ENCODE measurements around the gene CR1. TPM values are rescaled to one million over a fixed set of nuclear protein-coding genes. Genes with fewer than 3 reads are reported as not detected.
A peak's percentile ranks its signal among the peaks of the same experiment; 100 is the strongest.
"Not testable (repeated sequence)": the region's sequence is repeated elsewhere in the genome, so short reads cannot be mapped to it uniquely, and the experiment has no call there.

CR1 gene
- total RNA-seq, 1 experiment from 2014 or later = 0.13 TPM

DNA sequence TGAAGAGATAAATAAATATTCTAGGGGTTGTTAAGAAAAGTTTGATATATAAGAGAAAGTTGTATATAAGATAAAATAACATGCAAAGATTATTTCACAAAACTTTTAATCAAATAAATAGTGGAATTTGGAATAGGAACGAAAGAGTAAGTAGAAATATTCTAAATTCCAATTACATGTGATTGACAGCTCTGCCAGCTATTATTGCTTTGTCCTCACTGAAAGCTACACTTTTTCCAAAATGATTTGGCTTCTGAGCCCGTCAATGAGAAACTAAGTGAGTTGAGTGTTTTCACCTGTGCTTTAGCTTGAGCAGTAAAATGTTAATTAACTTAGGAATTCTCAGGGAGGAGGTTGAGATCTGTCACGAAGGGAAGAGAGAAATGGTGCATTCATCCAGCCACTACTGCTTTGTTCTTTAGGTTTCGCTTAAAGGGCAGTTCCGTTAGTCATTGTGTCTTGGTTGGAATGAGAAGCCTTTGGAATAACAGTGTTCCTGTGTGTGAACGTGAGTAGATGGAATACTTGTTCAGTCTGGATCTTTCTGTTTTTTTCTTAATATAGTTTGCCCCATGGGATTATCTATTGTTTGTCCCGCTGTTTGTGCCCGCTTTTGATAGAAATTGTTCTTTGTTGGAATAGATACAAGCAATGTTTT, 85.7 kb downstream of the CR1 start (continued):
- TF ChIP-seq NFE2L1 (CRISPR knock-in tag; IDR thresholded peaks at IDR 0.05) (no peak), IRF2 (CRISPR knock-in tag; IDR thresholded peaks at IDR 0.05; ENCODE audit: borderline replicate concordance, low read depth) (no peak), ZNF423 (CRISPR knock-in tag; IDR thresholded peaks at IDR 0.05) (no peak), RELA (CRISPR knock-in tag; IDR thresholded peaks at IDR 0.05; ENCODE audit: borderline replicate concordance) (no peak), MYBL2 (CRISPR knock-in tag; IDR thresholded peaks at IDR 0.05) (no peak)
- TF ChIP-seq, protein P1, sequence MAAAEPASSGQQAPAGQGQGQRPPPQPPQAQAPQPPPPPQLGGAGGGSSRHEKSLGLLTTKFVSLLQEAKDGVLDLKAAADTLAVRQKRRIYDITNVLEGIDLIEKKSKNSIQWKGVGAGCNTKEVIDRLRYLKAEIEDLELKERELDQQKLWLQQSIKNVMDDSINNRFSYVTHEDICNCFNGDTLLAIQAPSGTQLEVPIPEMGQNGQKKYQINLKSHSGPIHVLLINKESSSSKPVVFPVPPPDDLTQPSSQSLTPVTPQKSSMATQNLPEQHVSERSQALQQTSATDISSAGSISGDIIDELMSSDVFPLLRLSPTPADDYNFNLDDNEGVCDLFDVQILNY (CRISPR knock-in tag; IDR thresholded peaks at IDR 0.05) = no peak
- TF ChIP-seq, protein P2, sequence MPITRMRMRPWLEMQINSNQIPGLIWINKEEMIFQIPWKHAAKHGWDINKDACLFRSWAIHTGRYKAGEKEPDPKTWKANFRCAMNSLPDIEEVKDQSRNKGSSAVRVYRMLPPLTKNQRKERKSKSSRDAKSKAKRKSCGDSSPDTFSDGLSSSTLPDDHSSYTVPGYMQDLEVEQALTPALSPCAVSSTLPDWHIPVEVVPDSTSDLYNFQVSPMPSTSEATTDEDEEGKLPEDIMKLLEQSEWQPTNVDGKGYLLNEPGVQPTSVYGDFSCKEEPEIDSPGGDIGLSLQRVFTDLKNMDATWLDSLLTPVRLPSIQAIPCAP (CRISPR knock-in tag; IDR thresholded peaks at IDR 0.05) = no peak

DNA sequence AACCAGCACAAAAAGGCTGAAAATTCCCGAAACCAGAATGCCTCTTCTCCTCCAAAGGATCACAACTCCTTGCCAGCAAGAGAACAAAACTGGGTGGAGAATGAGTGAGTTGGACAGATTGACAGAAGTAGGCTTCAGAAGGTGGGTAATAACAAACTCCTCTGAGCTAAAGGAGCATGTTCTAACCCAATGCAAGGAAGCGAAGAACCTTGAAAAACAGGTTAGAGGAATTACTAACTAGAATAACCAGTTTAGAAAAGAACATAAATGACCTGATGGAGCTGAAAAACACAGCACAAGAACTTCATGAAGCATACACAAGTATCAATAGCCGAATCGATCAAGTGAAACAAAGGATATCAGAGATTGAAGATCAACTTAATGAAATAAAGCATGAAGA, 93.5 kb downstream of the CR1 start:
- DNase-seq (ENCODE audit: low spot score); ATAC-seq; H3K4me3 Mint-ChIP-seq; H3K27me3 Mint-ChIP-seq (ENCODE audit: low read depth); CTCF ChIA-PET; POLR2A ChIA-PET; H3K27ac Mint-ChIP-seq: not testable (repeated sequence)
- Mint-ChIP-seq H3K4me1 (peaks cover 30% of the 10 kb centered on the region), H3K9me3 (peaks cover 32% of the 10 kb centered on the region), H3K36me3 (peaks cover 14% of the 10 kb centered on the region; the same call in 1 of the 2 replicates)

DNA sequence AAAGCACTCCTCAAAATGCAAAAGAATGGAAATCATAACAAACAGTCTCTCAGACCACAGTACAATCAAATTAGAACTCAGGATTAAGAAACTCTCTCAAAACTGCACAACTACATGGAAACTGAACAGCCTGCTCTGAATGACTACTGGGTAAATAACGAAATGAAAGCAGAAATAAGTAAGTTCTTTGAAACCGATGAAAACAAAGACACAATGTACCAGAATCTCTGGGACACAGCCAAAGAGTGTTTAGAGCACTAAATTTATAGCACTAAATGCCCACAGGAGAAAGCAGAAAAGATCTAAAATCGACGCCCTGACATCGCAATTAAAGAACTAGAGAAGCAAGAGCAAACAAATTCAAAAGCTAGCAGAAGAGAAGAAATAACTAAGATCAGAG, 95.2 kb downstream of the CR1 start:
- H3K27ac Mint-ChIP-seq; DNase-seq (ENCODE audit: low spot score); H3K27me3 Mint-ChIP-seq (ENCODE audit: low read depth); ATAC-seq; POLR2A ChIA-PET; CTCF ChIA-PET; H3K4me3 Mint-ChIP-seq: not testable (repeated sequence)
- Mint-ChIP-seq H3K4me1 (peaks cover 23% of the 10 kb centered on the region), H3K36me3 (peaks cover 14% of the 10 kb centered on the region; the same call in 1 of the 2 replicates), H3K9me3 (peaks cover 32% of the 10 kb centered on the region)

DNA sequence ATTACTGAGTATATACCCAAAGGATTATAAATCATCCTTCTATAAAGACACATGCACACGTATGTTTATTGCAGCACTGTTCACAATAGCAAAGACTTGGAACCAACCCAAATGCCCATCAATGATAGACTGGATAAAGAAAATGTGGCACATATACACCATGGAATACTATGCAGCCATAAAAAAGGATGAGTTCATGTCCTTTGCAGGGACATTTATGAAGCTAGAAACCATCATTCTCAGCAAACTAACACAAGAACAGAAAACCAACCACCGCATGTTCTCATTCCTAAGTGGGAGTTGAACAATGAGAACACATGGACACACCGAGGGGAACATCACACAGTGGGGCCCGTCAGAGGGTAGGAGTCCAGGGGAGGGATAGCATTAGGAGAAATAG, 98.1 kb downstream of the CR1 start:
- H3K4me3 Mint-ChIP-seq = not testable (repeated sequence)

DNA sequence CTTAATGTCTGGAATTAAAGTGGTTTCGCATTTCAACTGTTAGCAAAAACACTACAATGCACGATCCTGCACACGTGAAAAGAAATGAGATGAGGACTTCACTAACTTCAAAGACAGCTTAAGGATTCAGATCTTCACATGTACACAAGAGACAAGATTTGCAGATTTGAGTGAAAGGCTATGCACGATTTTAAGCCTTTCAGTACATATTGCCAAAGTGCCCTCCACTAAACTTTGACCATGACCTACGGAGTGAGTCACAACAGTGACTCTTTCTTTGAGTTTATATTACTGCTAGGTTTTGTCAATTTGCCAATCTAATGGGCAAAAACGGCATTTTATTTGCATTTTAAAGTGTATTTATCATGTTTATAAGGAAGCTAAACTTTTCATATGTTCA, 107.8 kb downstream of the CR1 start:
- TF ChIP-seq, protein P3, sequence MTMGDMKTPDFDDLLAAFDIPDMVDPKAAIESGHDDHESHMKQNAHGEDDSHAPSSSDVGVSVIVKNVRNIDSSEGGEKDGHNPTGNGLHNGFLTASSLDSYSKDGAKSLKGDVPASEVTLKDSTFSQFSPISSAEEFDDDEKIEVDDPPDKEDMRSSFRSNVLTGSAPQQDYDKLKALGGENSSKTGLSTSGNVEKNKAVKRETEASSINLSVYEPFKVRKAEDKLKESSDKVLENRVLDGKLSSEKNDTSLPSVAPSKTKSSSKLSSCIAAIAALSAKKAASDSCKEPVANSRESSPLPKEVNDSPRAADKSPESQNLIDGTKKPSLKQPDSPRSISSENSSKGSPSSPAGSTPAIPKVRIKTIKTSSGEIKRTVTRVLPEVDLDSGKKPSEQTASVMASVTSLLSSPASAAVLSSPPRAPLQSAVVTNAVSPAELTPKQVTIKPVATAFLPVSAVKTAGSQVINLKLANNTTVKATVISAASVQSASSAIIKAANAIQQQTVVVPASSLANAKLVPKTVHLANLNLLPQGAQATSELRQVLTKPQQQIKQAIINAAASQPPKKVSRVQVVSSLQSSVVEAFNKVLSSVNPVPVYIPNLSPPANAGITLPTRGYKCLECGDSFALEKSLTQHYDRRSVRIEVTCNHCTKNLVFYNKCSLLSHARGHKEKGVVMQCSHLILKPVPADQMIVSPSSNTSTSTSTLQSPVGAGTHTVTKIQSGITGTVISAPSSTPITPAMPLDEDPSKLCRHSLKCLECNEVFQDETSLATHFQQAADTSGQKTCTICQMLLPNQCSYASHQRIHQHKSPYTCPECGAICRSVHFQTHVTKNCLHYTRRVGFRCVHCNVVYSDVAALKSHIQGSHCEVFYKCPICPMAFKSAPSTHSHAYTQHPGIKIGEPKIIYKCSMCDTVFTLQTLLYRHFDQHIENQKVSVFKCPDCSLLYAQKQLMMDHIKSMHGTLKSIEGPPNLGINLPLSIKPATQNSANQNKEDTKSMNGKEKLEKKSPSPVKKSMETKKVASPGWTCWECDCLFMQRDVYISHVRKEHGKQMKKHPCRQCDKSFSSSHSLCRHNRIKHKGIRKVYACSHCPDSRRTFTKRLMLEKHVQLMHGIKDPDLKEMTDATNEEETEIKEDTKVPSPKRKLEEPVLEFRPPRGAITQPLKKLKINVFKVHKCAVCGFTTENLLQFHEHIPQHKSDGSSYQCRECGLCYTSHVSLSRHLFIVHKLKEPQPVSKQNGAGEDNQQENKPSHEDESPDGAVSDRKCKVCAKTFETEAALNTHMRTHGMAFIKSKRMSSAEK (CRISPR knock-in tag; IDR thresholded peaks at IDR 0.05; ENCODE audit: borderline replicate concordance) = no peak
- 0 out of 2 replicates have a peak, but pooled peaks have one; percentile 14 for TF ChIP-seq GABPB1 (CRISPR knock-in tag; IDR thresholded peaks at IDR 0.05)
- H3K36me3 Mint-ChIP-seq = no peaks in the 10 kb centered on the region

More for the DNA sequence above, 98.1 kb downstream of the CR1 start:
- POLR2A ChIA-PET; DNase-seq (ENCODE audit: low spot score); H3K27ac Mint-ChIP-seq; ATAC-seq; H3K27me3 Mint-ChIP-seq (ENCODE audit: low read depth); CTCF ChIA-PET; H3K36me3 Mint-ChIP-seq: not testable (repeated sequence)
- peaks cover 19% of the 10 kb centered on the region for H3K9me3 Mint-ChIP-seq
- H3K4me1 Mint-ChIP-seq = peaks cover 23% of the 10 kb centered on the region

More for the DNA sequence above, 107.8 kb downstream of the CR1 start:
- Mint-ChIP-seq H3K27ac (no peak overlapping the region), H3K9me3 (no peaks in the 10 kb centered on the region), H3K4me3 (no peak overlapping the region), H3K27me3 (ENCODE audit: low read depth) (no peaks in the 10 kb centered on the region), H3K4me1 (peaks cover 6% of the 10 kb centered on the region)
- ChIA-PET CTCF (no interaction called here), POLR2A (no interaction called here)
- ATAC-seq = no peak
- no peak for DNase-seq (ENCODE audit: low spot score)

Data from WTC11 (cell line).